Parathyroid adenoma (tissue), 2 donors: ENCODE data around the gene ARMC10.

Source experiments
- H2AFZ ChIP-seq: fragments of 300-600 bp; sonication (generic); one replicate; pipeline ENCODE4 v1.7.0; 2017; ENCODE audit warnings: antibody characterized with exemption, mild to moderate bottlenecking
- H3K27ac ChIP-seq: fragments of 300-600 bp; sonication (generic); one replicate; pipeline ENCODE4 v1.7.0; 2017
- H3K27me3 ChIP-seq: fragments of 300-600 bp; sonication (generic); one replicate; pipeline ENCODE4 v1.7.0; 2017; ENCODE audit warnings: low read length; ENCODE audit not compliant: control insufficient read depth, insufficient read depth
- H3K36me3 ChIP-seq: fragments of 300-600 bp; sonication (generic); one replicate; pipeline ENCODE4 v1.7.0; 2017; ENCODE audit warnings: low read length; ENCODE audit not compliant: control insufficient read depth, insufficient read depth
- H3K4me1 ChIP-seq: fragments of 300-600 bp; sonication (generic); one replicate; pipeline ENCODE4 v1.7.0; 2017; ENCODE audit warnings: control low read depth
- H3K4me2 ChIP-seq: fragments of 300-600 bp; sonication (generic); one replicate; pipeline ENCODE4 v1.7.0; 2017; ENCODE audit warnings: low read length
- H3K4me3 ChIP-seq: fragments of 300-600 bp; sonication (generic); one replicate; pipeline ENCODE4 v1.7.0; 2017; ENCODE audit warnings: low read depth, low read length
- H3K79me2 ChIP-seq: fragments of 300-600 bp; sonication (generic); one replicate; pipeline ENCODE4 v1.7.0; 2017; ENCODE audit warnings: control low read depth
- H3K9ac ChIP-seq: fragments of 300-600 bp; sonication (generic); one replicate; pipeline ENCODE4 v1.7.0; 2017; ENCODE audit warnings: mild to moderate bottlenecking
- H3K9me3 ChIP-seq: fragments of 300-600 bp; sonication (generic); one replicate; pipeline ENCODE4 v1.7.0; 2017; ENCODE audit warnings: low read length; ENCODE audit not compliant: control insufficient read depth
- CTCF ChIP-seq: fragments of 300-600 bp; sonication (generic); IDR thresholded peaks from one replicate; pipeline ENCODE4 v1.7.0; 2017; ENCODE audit warnings: antibody characterized with exemption, mild to moderate bottlenecking
- donor health status: primary hyperparathyroidism.

Gene ARMC10

DNA sequence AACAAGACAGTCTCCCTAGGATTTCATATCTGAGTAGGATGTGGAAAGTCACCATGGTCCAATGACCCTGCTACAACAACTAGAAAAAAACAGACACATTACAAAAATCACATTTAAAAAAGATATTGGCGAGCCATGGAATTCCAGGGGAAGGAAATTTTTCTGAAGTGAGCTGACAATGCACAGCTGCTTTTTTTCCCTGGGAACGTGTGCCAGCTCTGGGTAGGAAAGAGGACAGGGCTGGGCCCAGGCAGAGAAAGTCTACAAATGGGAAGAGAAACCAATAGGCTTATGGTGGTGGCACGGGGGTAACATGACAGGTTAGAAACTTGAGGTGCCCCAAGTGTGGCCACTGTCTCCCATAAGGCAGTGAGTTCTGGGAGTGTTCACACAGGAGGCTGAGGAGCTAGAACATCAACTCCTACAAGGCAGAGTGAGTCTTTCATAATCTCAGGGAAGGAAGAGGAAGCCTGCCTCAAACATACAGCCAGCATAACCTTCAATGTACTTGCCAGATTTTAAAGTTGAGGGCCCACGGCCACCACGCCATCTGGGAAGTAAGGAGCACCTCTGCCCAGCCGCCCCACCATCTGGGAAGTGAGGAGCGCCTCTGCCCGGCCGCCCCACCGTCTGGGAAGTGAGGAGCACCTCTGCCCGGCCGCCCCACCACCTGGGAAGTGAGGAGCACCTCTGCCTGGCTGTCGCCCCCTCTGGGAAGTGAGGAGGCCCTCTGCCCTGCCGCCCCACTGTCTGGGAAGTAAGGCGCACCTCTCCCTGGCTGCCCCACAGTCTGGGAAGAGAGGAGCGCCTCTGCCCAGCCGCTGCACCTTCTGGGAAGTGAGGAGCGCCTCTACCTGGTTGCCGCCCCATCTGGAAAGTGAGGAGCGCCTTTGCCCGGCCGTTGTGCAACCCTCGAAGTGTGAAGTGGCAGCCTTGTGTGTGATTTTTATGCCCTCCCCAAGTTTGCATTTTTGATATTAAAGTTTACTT, 6.2 kb upstream of the ARMC10 start:
- H2AFZ ChIP-seq: no peak overlapping the region
- H3K4me1 ChIP-seq: no peaks in the 10 kb centered on the region
- no peaks in the 10 kb centered on the region for H3K36me3 ChIP-seq
- H3K79me2 ChIP-seq: peaks cover 6% of the 10 kb centered on the region
- no peaks in the 10 kb centered on the region for H3K27me3 ChIP-seq
- H3K27ac ChIP-seq: no peak overlapping the region
- no peak for TF ChIP-seq CTCF
- no peak overlapping the region for H3K4me3 ChIP-seq
- no peak overlapping the region for H3K4me2 ChIP-seq
- no peaks in the 10 kb centered on the region for H3K9me3 ChIP-seq
- H3K9ac ChIP-seq: no peak overlapping the region

DNA sequence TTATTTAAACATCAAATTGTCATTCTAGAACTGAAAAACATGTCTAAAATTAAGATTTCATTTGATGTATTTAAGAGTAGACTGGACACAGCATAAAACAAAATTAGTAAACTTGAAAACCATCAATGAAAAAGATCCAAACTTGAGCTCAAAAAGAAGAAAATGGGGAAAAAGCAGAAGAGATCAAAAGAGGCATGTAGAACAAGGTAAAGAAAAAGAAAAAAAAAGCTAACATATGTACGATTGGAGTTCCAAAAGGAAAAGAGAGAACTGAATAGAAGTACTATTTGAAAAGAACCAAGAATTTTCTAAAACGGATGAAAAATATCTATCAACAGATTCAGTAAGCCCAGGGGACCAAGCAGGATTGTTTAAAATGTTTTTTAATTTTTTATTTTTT, 3.9 kb upstream of the ARMC10 start:
- H3K79me2 ChIP-seq: peaks cover 11% of the 10 kb centered on the region
- H3K4me3 ChIP-seq: no peak overlapping the region
- no peaks in the 10 kb centered on the region for H3K9me3 ChIP-seq
- no peaks in the 10 kb centered on the region for H3K36me3 ChIP-seq
- H2AFZ ChIP-seq: no peak overlapping the region
- H3K9ac ChIP-seq: no peak overlapping the region
- no peak for TF ChIP-seq CTCF
- H3K27ac ChIP-seq: no peak overlapping the region
- peaks cover 8% of the 10 kb centered on the region for H3K4me1 ChIP-seq
- H3K27me3 ChIP-seq: no peaks in the 10 kb centered on the region
- H3K4me2 ChIP-seq: no peak overlapping the region

- peak overlapping the region; percentile 34 for H3K9ac ChIP-seq
- H3K9me3 ChIP-seq: no peaks in the 10 kb centered on the region
- peak overlapping the region; percentile 95 for H3K27ac ChIP-seq
- H2AFZ ChIP-seq: peak overlapping the region; percentile 99
- TF ChIP-seq CTCF: no peak
- peaks cover 11% of the 10 kb centered on the region for H3K4me1 ChIP-seq
- H3K4me2 ChIP-seq: peak overlapping the region; percentile 94
- H3K4me3 ChIP-seq: peak overlapping the region; percentile 97
- peaks cover 32% of the 10 kb centered on the region for H3K79me2 ChIP-seq
- no peaks in the 10 kb centered on the region for H3K27me3 ChIP-seq
- no peaks in the 10 kb centered on the region for H3K36me3 ChIP-seq
Measured at GRCh38 chr7:103073989-103074518, 886 bp upstream of the ARMC10 start.

- H3K9me3 ChIP-seq: no peaks in the 10 kb centered on the region
- peak overlapping the region; percentile 33 for H3K9ac ChIP-seq
- peaks cover 34% of the 10 kb centered on the region for H3K79me2 ChIP-seq
- H3K36me3 ChIP-seq: no peaks in the 10 kb centered on the region
- peak overlapping the region; percentile 95 for H3K27ac ChIP-seq
- H3K4me1 ChIP-seq: peaks cover 11% of the 10 kb centered on the region
- peak overlapping the region; percentile 93 for H3K4me3 ChIP-seq
- H3K27me3 ChIP-seq: no peaks in the 10 kb centered on the region
- H2AFZ ChIP-seq: peak overlapping the region; percentile 86
- H3K4me2 ChIP-seq: peak overlapping the region; percentile 98
- no peak for TF ChIP-seq CTCF
Measured at GRCh38 chr7:103075337-103075918, 488 bp downstream of the ARMC10 start.
